Liver (tissue), 9 donors: ENCODE data around the gene IQSEC1. TPM values are rescaled to one million over a fixed set of nuclear protein-coding genes. Genes with fewer than 3 reads are reported as not detected.

Experiments
- DNase-seq: peaks from one replicate; pipeline ENCODE4 v3.0.0-alpha.2; 2017; ENCODE audit warnings: low spot score
- H3K27ac ChIP-seq, 2 donors: one replicate each; pipeline ENCODE4 v1.7.0; 2013; ENCODE audit warnings: inconsistent platforms in 2 of 2, low read length in 2 of 2, control low read depth in 1 of 2, low read depth in 1 of 2, mild to moderate bottlenecking in 1 of 2
- H3K27me3 ChIP-seq, 4 donors: one replicate each; pipeline versions ENCODE4 v1.6.1 to v1.7.0; 2013; ENCODE audit warnings: low read length in 3 of 4, inconsistent platforms in 1 of 4, mild to moderate bottlenecking in 1 of 4, moderate library complexity in 1 of 4; ENCODE audit not compliant: control insufficient read depth in 4 of 4, insufficient read depth in 4 of 4
- H3K36me3 ChIP-seq, 4 donors: one replicate each; pipeline versions ENCODE4 v1.6.1 to v1.7.0; 2013; ENCODE audit warnings: low read length in 3 of 4, mild to moderate bottlenecking in 3 of 4, low read depth in 1 of 4, moderate library complexity in 1 of 4; ENCODE audit not compliant: control insufficient read depth in 4 of 4, insufficient read depth in 3 of 4
- H3K4me1 ChIP-seq, 4 donors: one replicate each; pipeline versions ENCODE4 v1.6.1 to v1.7.0; 2013; ENCODE audit warnings: low read length in 3 of 4, mild to moderate bottlenecking in 3 of 4, moderate library complexity in 1 of 4; ENCODE audit not compliant: control insufficient read depth in 4 of 4, insufficient read depth in 4 of 4
- H3K4me3 ChIP-seq, 3 donors: one replicate each; pipeline versions ENCODE4 v1.6.1 to v1.7.0; 2013; ENCODE audit warnings: low read length in 3 of 3, control low read depth in 1 of 3, low read depth in 1 of 3, mild to moderate bottlenecking in 1 of 3
- H3K9ac ChIP-seq, 2 donors: one replicate each; pipeline ENCODE4 v1.7.0; 2013; ENCODE audit warnings: low read length in 2 of 2, mild to moderate bottlenecking in 2 of 2, moderate library complexity in 2 of 2, control low read depth in 1 of 2, low read depth in 1 of 2
- H3K9me3 ChIP-seq, 4 donors: one replicate each; pipeline versions ENCODE4 v1.6.1 to v1.7.0; 2013; ENCODE audit warnings: low read length in 3 of 4; ENCODE audit not compliant: control insufficient read depth in 4 of 4
- ATF3 ChIP-seq: IDR thresholded peaks from 2 replicates; pipeline ENCODE4 v1.6.1; 2016; ENCODE audit warnings: antibody characterized with exemption
- CTCF ChIP-seq: fragments of 150-350 bp; IDR thresholded peaks from 2 replicates; pipeline ENCODE4 v1.5.1; 2017; ENCODE audit warnings: improper control_type of control experiment, low read depth, low read length; ENCODE audit not compliant: missing input control
- EGR1 ChIP-seq, 2 donors: IDR thresholded peaks; 2 replicates each; pipeline ENCODE4 v1.6.1; 2016 to 2018; ENCODE audit warnings: antibody characterized with exemption in 2 of 2, low read depth in 2 of 2
- FOXA1 ChIP-seq: IDR thresholded peaks from 2 replicates; pipeline ENCODE4 v1.6.1; 2016; ENCODE audit warnings: antibody characterized with exemption
- FOXA2 ChIP-seq: IDR thresholded peaks from 2 replicates; pipeline ENCODE4 v1.6.1; 2016; ENCODE audit warnings: antibody characterized with exemption
- GABPA ChIP-seq, 2 donors: IDR thresholded peaks in 1 of 2; conservative IDR thresholded peaks in 1 of 2; 2 replicates each; pipeline ENCODE4 v1.6.1; 2016; ENCODE audit warnings: antibody characterized with exemption in 2 of 2, mild to moderate bottlenecking in 1 of 2, moderate library complexity in 1 of 2
- HNF4G ChIP-seq: IDR thresholded peaks from 2 replicates; pipeline ENCODE4 v1.6.1; 2016; ENCODE audit warnings: antibody characterized with exemption
- JUND ChIP-seq, 2 donors: IDR thresholded peaks; 2 replicates each; pipeline ENCODE4 v1.6.1; 2016; ENCODE audit warnings: antibody characterized with exemption in 2 of 2
- REST ChIP-seq: IDR thresholded peaks from 2 replicates; pipeline ENCODE4 v1.6.1; 2016; ENCODE audit warnings: antibody characterized with exemption, mild to moderate bottlenecking
- SP1 ChIP-seq: IDR thresholded peaks from 2 replicates; pipeline ENCODE4 v1.6.1; 2018; ENCODE audit warnings: antibody characterized with exemption, mild to moderate bottlenecking
- TAF1 ChIP-seq: conservative IDR thresholded peaks from 2 replicates; pipeline ENCODE4 v1.6.1; 2016; ENCODE audit warnings: antibody characterized with exemption, mild to moderate bottlenecking
- WGBS: extraction: QIAGEN DNeasy Blood & Tissue Kit; methylation state at CpG from one replicate; pipeline ENCODE4 v1.1.7; 2013; 5-methylcytosine and 5-hydroxymethylcytosine counted together
- polyA plus RNA-seq, 2 donors: library from polyadenylated mRNA; stranded (reverse) in 1 of 2; unstranded in 1 of 2; fragments of 200-250 nt in 1 of 2; fragments of >200 nt in 1 of 2; fragmentation: Nextera tagmentation in 1 of 2; extraction: Ambion mirVana in 1 of 2; gene quantifications; one replicate each; pipeline versions ENCODE4 v1.2.1 to v1.2.3, GENCODE V29; 2013 to 2015
- total RNA-seq, 2 donors: library from RNA; depleted of rRNA; stranded (reverse); fragments of >200 nt; gene quantifications; one replicate each; pipeline ENCODE4 v1.2.3, GENCODE V29; 2014
- donor health status: healthy.
- donor health status: healthy.
- donor health status: healthy.
- donor health status: healthy.
- donor health status: healthy.

Gene IQSEC1
- total and polyA plus RNA-seq, 4 donors, result 12.7 to 56.0 (median 36.2) TPM

- 87% methylated on average over 7 of the region's 7 CpGs for WGBS
- DNase-seq, result no peak
- Histone ChIP-seq H3K36me3 (no peaks in the 10 kb centered on the region), H3K9me3 (no peaks in the 10 kb centered on the region), H3K4me3 (no peak overlapping the region), H3K4me1 (no peaks in the 10 kb centered on the region), H3K27me3 (no peaks in the 10 kb centered on the region), H3K9ac (no peak overlapping the region), H3K27ac (no peak overlapping the region)
- TF ChIP-seq CTCF (no peak), ATF3 (no peak), FOXA2 (no peak), JUND (IDR thresholded peaks at IDR 0.05) (no peak), EGR1 (IDR thresholded peaks at IDR 0.05; ENCODE audit: low read depth in 2 of 2) (no peak)
These were observed 5.8 kb upstream of the IQSEC1 start for GRCh38 chr3:13079051-13079450.

- no peaks in the 10 kb centered on the region for H3K27me3 ChIP-seq
- 79% methylated on average over 12 of the region's 12 CpGs for WGBS
- TF ChIP-seq FOXA1, result no peak
- no peak for TF ChIP-seq SP1
- TF ChIP-seq ATF3, result no peak
- no peak for TF ChIP-seq HNF4G
- no peak for TF ChIP-seq CTCF
- no peak for TF ChIP-seq REST
- no peak for TF ChIP-seq GABPA (IDR thresholded peaks at IDR 0.05 in 1 of 2, conservative IDR thresholded peaks at IDR 0.05 in 1 of 2)
- TF ChIP-seq TAF1, result no peak
- no peak for TF ChIP-seq EGR1 (IDR thresholded peaks at IDR 0.05; ENCODE audit: low read depth in 2 of 2)
- no peak overlapping the region for H3K4me3 ChIP-seq
- no peak overlapping the region for H3K27ac ChIP-seq
- no peaks in the 10 kb centered on the region for H3K9me3 ChIP-seq
- no peak overlapping the region for H3K9ac ChIP-seq
- no peaks in the 10 kb centered on the region for H3K4me1 ChIP-seq
- DNase-seq, result no peak
- no peaks in the 10 kb centered on the region for H3K36me3 ChIP-seq
These were observed 5.1 kb upstream of the IQSEC1 start for GRCh38 chr3:13078163-13078905.
